ENCODE data around the gene GPLD1. TPM values are rescaled to one million over a fixed set of nuclear protein-coding genes. Genes with fewer than 3 reads are reported as not detected.

Gene GPLD1
- polyA plus RNA-seq, 3 donors from 2014 or later: 0.06 TPM; not detected in 2

- Mint-ChIP-seq H3K4me3 (no peak overlapping the region), H3K27ac (no peak overlapping the region), H3K27me3 (ENCODE audit: low read depth in 3 of 3) (peaks cover 0 to 1% (median 0%) of the 10 kb centered on the region in 3 donors), H3K36me3 (no peaks in the 10 kb centered on the region), H3K4me1 (no peaks in the 10 kb centered on the region), H3K9me3 (no peaks in the 10 kb centered on the region)
- DNase-seq: no peak
Measured at GRCh38 chr6:24464253-24465038, 24.9 kb downstream of the GPLD1 start.

GRCh38 chr6:24460966-24461365 lies 28.4 kb downstream of the GPLD1 start:
- H3K27ac Mint-ChIP-seq: no peak overlapping the region
- no peaks in the 10 kb centered on the region for H3K27me3 Mint-ChIP-seq (ENCODE audit: low read depth in 3 of 3)
- no peak for DNase-seq
- H3K36me3 Mint-ChIP-seq: peaks cover 0 to 4% (median 0%) of the 10 kb centered on the region in 3 donors
- no peaks in the 10 kb centered on the region for H3K9me3 Mint-ChIP-seq
- H3K4me3 Mint-ChIP-seq: no peak overlapping the region
- H3K4me1 Mint-ChIP-seq: no peaks in the 10 kb centered on the region

GRCh38 chr6:24458941-24459340 lies 30.4 kb downstream of the GPLD1 start:
- DNase-seq: no peak
- Mint-ChIP-seq H3K27me3 (ENCODE audit: low read depth in 3 of 3) (no peaks in the 10 kb centered on the region), H3K36me3 (peaks cover 0 to 4% (median 0%) of the 10 kb centered on the region in 3 donors), H3K9me3 (no peaks in the 10 kb centered on the region), H3K4me1 (no peaks in the 10 kb centered on the region), H3K4me3 (no peak overlapping the region), H3K27ac (no peak overlapping the region)

- no peak for DNase-seq
- Mint-ChIP-seq H3K4me1 (no peaks in the 10 kb centered on the region), H3K9me3 (no peaks in the 10 kb centered on the region), H3K27ac (no peak overlapping the region), H3K27me3 (ENCODE audit: low read depth in 3 of 3) (no peaks in the 10 kb centered on the region), H3K36me3 (peaks cover 0 to 4% (median 0%) of the 10 kb centered on the region in 3 donors), H3K4me3 (no peak overlapping the region)
Measured at GRCh38 chr6:24458134-24458533, 31.2 kb downstream of the GPLD1 start.

- H3K27ac Mint-ChIP-seq: no peak overlapping the region
- H3K9me3 Mint-ChIP-seq: no peaks in the 10 kb centered on the region
- H3K27me3 Mint-ChIP-seq (ENCODE audit: low read depth in 3 of 3): no peaks in the 10 kb centered on the region
Measured at GRCh38 chr6:24455061-24455460, 34.3 kb downstream of the GPLD1 start.

GRCh38 chr6:24454452-24454851 lies 34.9 kb downstream of the GPLD1 start:
- Mint-ChIP-seq H3K27me3 (ENCODE audit: low read depth in 3 of 3) (no peaks in the 10 kb centered on the region), H3K27ac (no peak overlapping the region), H3K4me1 (no peaks in the 10 kb centered on the region), H3K9me3 (no peaks in the 10 kb centered on the region), H3K4me3 (no peak overlapping the region), H3K36me3 (peaks cover 0 to 4% (median 0%) of the 10 kb centered on the region in 3 donors)
- no peak for DNase-seq

More at GRCh38 chr6:24455061-24455460, 34.3 kb downstream of the GPLD1 start:
- no peak overlapping the region for H3K4me3 Mint-ChIP-seq
- H3K36me3 Mint-ChIP-seq: peaks cover 0 to 4% (median 0%) of the 10 kb centered on the region in 3 donors
- DNase-seq: no peak
- no peaks in the 10 kb centered on the region for H3K4me1 Mint-ChIP-seq

GRCh38 chr6:24453921-24454320 lies 35.5 kb downstream of the GPLD1 start:
- Mint-ChIP-seq H3K9me3 (no peaks in the 10 kb centered on the region), H3K27me3 (ENCODE audit: low read depth in 3 of 3) (peaks cover 0 to under 1% (median 0%) of the 10 kb centered on the region in 3 donors), H3K27ac (no peak overlapping the region), H3K4me3 (no peak overlapping the region), H3K36me3 (peaks cover 0 to 2% (median 0%) of the 10 kb centered on the region in 3 donors), H3K4me1 (no peaks in the 10 kb centered on the region)
- no peak for DNase-seq

GRCh38 chr6:24451581-24452388 lies 37.6 kb downstream of the GPLD1 start:
- no peaks in the 10 kb centered on the region for H3K9me3 Mint-ChIP-seq
- no peak overlapping the region for H3K4me3 Mint-ChIP-seq
- no peak overlapping the region for H3K27ac Mint-ChIP-seq
- peaks cover 0 to 3% (median 0%) of the 10 kb centered on the region in 3 donors for H3K27me3 Mint-ChIP-seq (ENCODE audit: low read depth in 3 of 3)
- H3K36me3 Mint-ChIP-seq: peaks cover 0 to 4% (median 0%) of the 10 kb centered on the region in 3 donors
- DNase-seq: no peak
- H3K4me1 Mint-ChIP-seq: no peaks in the 10 kb centered on the region

- Mint-ChIP-seq H3K4me3 (no peak overlapping the region), H3K36me3 (peaks cover 0 to 4% (median 0%) of the 10 kb centered on the region in 3 donors), H3K27ac (peak overlapping the region in 1 of 6 donors; percentile 25), H3K27me3 (ENCODE audit: low read depth in 3 of 3) (peaks cover 0 to 3% (median 0%) of the 10 kb centered on the region in 3 donors), H3K4me1 (no peaks in the 10 kb centered on the region), H3K9me3 (no peaks in the 10 kb centered on the region)
- DNase-seq: no peak
Measured at GRCh38 chr6:24448828-24449525, 40.4 kb downstream of the GPLD1 start.

GRCh38 chr6:24448396-24448795 lies 41.0 kb downstream of the GPLD1 start:
- Mint-ChIP-seq H3K4me1 (no peaks in the 10 kb centered on the region), H3K9me3 (no peaks in the 10 kb centered on the region), H3K27me3 (ENCODE audit: low read depth in 3 of 3) (peaks cover 0 to 3% (median 0%) of the 10 kb centered on the region in 3 donors), H3K36me3 (peaks cover 0 to 4% (median 0%) of the 10 kb centered on the region in 3 donors), H3K27ac (no peak overlapping the region), H3K4me3 (no peak overlapping the region)
- no peak for DNase-seq

- no peak overlapping the region for H3K4me3 Mint-ChIP-seq
- H3K36me3 Mint-ChIP-seq: peaks cover 0 to 4% (median 0%) of the 10 kb centered on the region in 3 donors
- no peak for DNase-seq
- H3K9me3 Mint-ChIP-seq: no peaks in the 10 kb centered on the region
- H3K27me3 Mint-ChIP-seq (ENCODE audit: low read depth in 3 of 3): peaks cover 0 to 3% (median 0%) of the 10 kb centered on the region in 3 donors
- no peaks in the 10 kb centered on the region for H3K4me1 Mint-ChIP-seq
- no peak overlapping the region for H3K27ac Mint-ChIP-seq
Measured at GRCh38 chr6:24446670-24447069, 42.7 kb downstream of the GPLD1 start.

GRCh38 chr6:24445704-24446103 lies 43.7 kb downstream of the GPLD1 start:
- Mint-ChIP-seq H3K4me1 (no peaks in the 10 kb centered on the region), H3K27me3 (ENCODE audit: low read depth in 3 of 3) (peaks cover 0 to 3% (median 0%) of the 10 kb centered on the region in 3 donors), H3K4me3 (no peak overlapping the region), H3K27ac (no peak overlapping the region), H3K9me3 (no peaks in the 10 kb centered on the region), H3K36me3 (peaks cover 0 to 4% (median 0%) of the 10 kb centered on the region in 3 donors)
- DNase-seq: no peak

GRCh38 chr6:24444588-24444987 lies 44.8 kb downstream of the GPLD1 start:
- no peak for DNase-seq
- H3K27ac Mint-ChIP-seq: no peak overlapping the region
- H3K4me1 Mint-ChIP-seq: no peaks in the 10 kb centered on the region
- peaks cover 0 to 4% (median 0%) of the 10 kb centered on the region in 3 donors for H3K36me3 Mint-ChIP-seq
- H3K27me3 Mint-ChIP-seq (ENCODE audit: low read depth in 3 of 3): peaks cover 0 to 3% (median 0%) of the 10 kb centered on the region in 3 donors
- H3K9me3 Mint-ChIP-seq: no peaks in the 10 kb centered on the region
- no peak overlapping the region for H3K4me3 Mint-ChIP-seq

- H3K9me3 Mint-ChIP-seq: no peaks in the 10 kb centered on the region
Measured at GRCh38 chr6:24441599-24441904, 47.8 kb downstream of the GPLD1 start.

More at GRCh38 chr6:24441599-24441904, 47.8 kb downstream of the GPLD1 start:
- no peak for DNase-seq
- H3K36me3 Mint-ChIP-seq: peaks cover 0 to 12% (median 0%) of the 10 kb centered on the region in 3 donors
- no peaks in the 10 kb centered on the region for H3K27me3 Mint-ChIP-seq (ENCODE audit: low read depth in 3 of 3)
- no peaks in the 10 kb centered on the region for H3K4me1 Mint-ChIP-seq
- H3K27ac Mint-ChIP-seq: no peak overlapping the region
- no peak overlapping the region for H3K4me3 Mint-ChIP-seq
